Keratinocyte (primary cell): ENCODE data around the gene TEAD2. TPM values are rescaled to one million over a fixed set of nuclear protein-coding genes. Genes with fewer than 3 reads are reported as not detected.

Source experiments
- DNase-seq: peaks from one replicate; pipeline ENCODE4 v3.0.0-alpha.2; 2011; ENCODE audit warnings: low read depth, missing footprints, low spot score
- FAIRE-seq: peaks from 2 replicates; lab custom pipeline; 2011; peaks lifted over from hg19 to GRCh38; lab: Jason Lieb, UNC
- H2AFZ ChIP-seq: 2 replicates; pipeline ENCODE4 v1.6.0; 2012; ENCODE audit warnings: low read length, control low read depth, inconsistent platforms; ENCODE audit not compliant: control insufficient read depth
- H3K27ac ChIP-seq: 2 replicates; pipeline ENCODE4 v1.5.1; 2011; ENCODE audit warnings: low read length; ENCODE audit not compliant: control insufficient read depth, insufficient read depth
- H3K27me3 ChIP-seq: 3 replicates; pipeline ENCODE4 v1.6.0; 2011; ENCODE audit warnings: low read length; ENCODE audit not compliant: control insufficient read depth, insufficient read depth; ENCODE audit errors: extremely low read depth
- H3K36me3 ChIP-seq, 2 experiments: 2 replicates in 1 of 2; 3 replicates in 1 of 2; pipeline ENCODE4 v1.5.1; 2011; ENCODE audit warnings: low read length in 2 of 2, mild to moderate bottlenecking in 1 of 2; ENCODE audit not compliant: control insufficient read depth in 2 of 2, insufficient read depth in 2 of 2; ENCODE audit errors: extremely low read depth in 1 of 2
- H3K4me1 ChIP-seq: 3 replicates; pipeline ENCODE4 v1.5.1; 2011; ENCODE audit warnings: low read length; ENCODE audit not compliant: control insufficient read depth, insufficient read depth; ENCODE audit errors: extremely low read depth
- H3K4me2 ChIP-seq: 3 replicates; pipeline ENCODE4 v1.6.0; 2011; ENCODE audit warnings: low read depth, low read length; ENCODE audit not compliant: control insufficient read depth, insufficient read depth; ENCODE audit errors: extremely low read depth
- H3K4me3 ChIP-seq, 3 experiments: fragments of 200-600 bp in 1 of 3; sonication (generic) in 1 of 3; 2 replicates in 2 of 3; 3 replicates in 1 of 3; pipeline ENCODE4 v1.5.1; 2011 to 2016; ENCODE audit warnings: low read length in 3 of 3, mild to moderate bottlenecking in 3 of 3, control low read depth in 2 of 3, inconsistent platforms in 1 of 3, low read depth in 1 of 3, mixed read lengths in 1 of 3, mixed run types in 1 of 3, moderate library complexity in 1 of 3; ENCODE audit not compliant: control insufficient read depth in 2 of 3, insufficient read depth in 2 of 3; ENCODE audit errors: extremely low read depth in 1 of 3
- H3K79me2 ChIP-seq: 2 replicates; pipeline ENCODE4 v1.6.0; 2012; ENCODE audit warnings: low read length; ENCODE audit not compliant: control insufficient read depth, insufficient read depth
- H3K9ac ChIP-seq: 3 replicates; pipeline ENCODE4 v1.6.0; 2011; ENCODE audit warnings: low read length; ENCODE audit not compliant: control insufficient read depth, insufficient read depth; ENCODE audit errors: extremely low read depth
- H3K9me1 ChIP-seq: 3 replicates; pipeline ENCODE4 v1.6.0; 2011; ENCODE audit warnings: low read length; ENCODE audit not compliant: control insufficient read depth, insufficient read depth; ENCODE audit errors: extremely low read depth
- H3K9me3 ChIP-seq: 2 replicates; pipeline ENCODE4 v1.5.1; 2012; ENCODE audit warnings: low read depth, low read length; ENCODE audit not compliant: control insufficient read depth
- H4K20me1 ChIP-seq: 3 replicates; pipeline ENCODE4 v1.6.0; 2011; ENCODE audit warnings: low read length; ENCODE audit not compliant: control insufficient read depth, insufficient read depth; ENCODE audit errors: extremely low read depth
- EZH2 ChIP-seq: IDR thresholded peaks from one replicate; pipeline ENCODE4 v1.6.1; 2012; ENCODE audit warnings: inconsistent platforms, mild to moderate bottlenecking, low read length, moderate library complexity
- dilution Hi-C: fragments of 300-500 bp; cut with MboI; formaldehyde crosslinking; loops from one replicate; pipeline ENCODE4 v1.7.0; 2020; ENCODE audit warnings: low sequenced_read_pairs; ENCODE audit not compliant: extremely low pct_ligation_motif_present
- polyA plus RNA-seq, 5 experiments: library from polyadenylated mRNA; depleted of rRNA in 3 of 5; stranded (reverse) in 3 of 5; stranded (forward) in 1 of 5; unstranded in 1 of 5; fragments of >200 nt; gene quantifications; 1 replicate in 1 of 5; 2 replicates in 3 of 5; 3 replicates in 1 of 5; pipeline versions ENCODE4 v1.2.1 to v1.2.3, GENCODE V29; 2011 to 2012; ENCODE audit warnings: missing spikeins in 2 of 5, low read depth in 1 of 5, low replicate concordance in 1 of 5
- TF ChIP-seq, protein P1 (sequence below), 3 experiments: IDR thresholded peaks in 1 of 3; conservative IDR thresholded peaks in 1 of 3; optimal IDR thresholded peaks in 1 of 3; 2 replicates in 2 of 3; 3 replicates in 1 of 3; pipeline versions ENCODE3 to v1.5.1; 2011; ENCODE audit warnings: low read length in 3 of 3, mild to moderate bottlenecking in 3 of 3, moderate library complexity in 2 of 3, control low read depth in 1 of 3, inconsistent platforms in 1 of 3; ENCODE audit not compliant: insufficient read depth in 2 of 3; ENCODE audit errors: extremely low read depth in 1 of 3

Gene TEAD2
- polyA plus RNA-seq, 1 donor (not counting 4 experiments of a cell fraction or from before 2014, with no cell fraction given), result 6.4 TPM

DNA sequence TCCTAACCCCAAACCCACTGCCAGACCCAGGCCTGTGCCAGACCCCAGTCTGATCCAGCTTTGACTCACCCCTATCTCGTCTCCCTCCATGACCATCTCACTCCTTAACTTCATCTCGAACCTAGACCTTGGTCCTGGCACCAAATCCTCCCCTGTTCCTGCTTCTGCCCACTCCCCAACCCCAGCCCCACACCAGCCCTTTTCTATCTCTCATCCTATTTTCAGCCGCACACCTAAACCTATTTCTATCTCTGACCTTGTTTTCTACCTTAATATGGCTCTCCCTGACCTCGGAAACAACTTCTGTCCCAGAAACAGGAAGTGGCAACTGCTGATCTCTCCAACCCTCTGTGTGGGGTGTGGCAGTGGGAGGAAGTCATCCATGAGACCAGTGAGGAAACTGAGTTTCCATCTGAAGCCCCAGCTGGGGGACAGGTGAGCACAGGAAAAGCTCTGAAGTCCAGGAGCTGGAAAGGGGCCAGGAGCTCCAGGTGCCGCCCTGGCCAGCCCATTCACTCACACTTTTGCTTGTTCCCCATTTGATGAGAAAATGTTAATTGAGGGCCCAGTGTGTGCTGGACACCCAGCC is 47.3 kb upstream of the TEAD2 start:
- DNase-seq (no peak), FAIRE-seq (no peak)
- TF ChIP-seq, protein P1, sequence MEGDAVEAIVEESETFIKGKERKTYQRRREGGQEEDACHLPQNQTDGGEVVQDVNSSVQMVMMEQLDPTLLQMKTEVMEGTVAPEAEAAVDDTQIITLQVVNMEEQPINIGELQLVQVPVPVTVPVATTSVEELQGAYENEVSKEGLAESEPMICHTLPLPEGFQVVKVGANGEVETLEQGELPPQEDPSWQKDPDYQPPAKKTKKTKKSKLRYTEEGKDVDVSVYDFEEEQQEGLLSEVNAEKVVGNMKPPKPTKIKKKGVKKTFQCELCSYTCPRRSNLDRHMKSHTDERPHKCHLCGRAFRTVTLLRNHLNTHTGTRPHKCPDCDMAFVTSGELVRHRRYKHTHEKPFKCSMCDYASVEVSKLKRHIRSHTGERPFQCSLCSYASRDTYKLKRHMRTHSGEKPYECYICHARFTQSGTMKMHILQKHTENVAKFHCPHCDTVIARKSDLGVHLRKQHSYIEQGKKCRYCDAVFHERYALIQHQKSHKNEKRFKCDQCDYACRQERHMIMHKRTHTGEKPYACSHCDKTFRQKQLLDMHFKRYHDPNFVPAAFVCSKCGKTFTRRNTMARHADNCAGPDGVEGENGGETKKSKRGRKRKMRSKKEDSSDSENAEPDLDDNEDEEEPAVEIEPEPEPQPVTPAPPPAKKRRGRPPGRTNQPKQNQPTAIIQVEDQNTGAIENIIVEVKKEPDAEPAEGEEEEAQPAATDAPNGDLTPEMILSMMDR (optimal IDR thresholded peaks at IDR 0.05 in 1 of 3, IDR thresholded peaks at IDR 0.05 in 1 of 3, conservative IDR thresholded peaks at IDR 0.05 in 1 of 3; ENCODE audit: extremely low read depth in 1 of 3, insufficient read depth in 2 of 3, low read length in 3 of 3), result no peak
- TF ChIP-seq EZH2, result no peak
- Histone ChIP-seq H3K27ac (no peak overlapping the region), H4K20me1 (no peaks in the 10 kb centered on the region), H2AFZ (no peak overlapping the region), H3K79me2 (no peaks in the 10 kb centered on the region), H3K27me3 (no peaks in the 10 kb centered on the region), H3K4me3 (no peak overlapping the region), H3K9me1 (no peaks in the 10 kb centered on the region), H3K4me1 (peaks cover 6% of the 10 kb centered on the region), H3K9ac (no peak overlapping the region), H3K4me2 (no peak overlapping the region), H3K9me3 (no peaks in the 10 kb centered on the region), H3K36me3 (no peaks in the 10 kb centered on the region)
- dilution Hi-C loops, result no loop called here

DNA sequence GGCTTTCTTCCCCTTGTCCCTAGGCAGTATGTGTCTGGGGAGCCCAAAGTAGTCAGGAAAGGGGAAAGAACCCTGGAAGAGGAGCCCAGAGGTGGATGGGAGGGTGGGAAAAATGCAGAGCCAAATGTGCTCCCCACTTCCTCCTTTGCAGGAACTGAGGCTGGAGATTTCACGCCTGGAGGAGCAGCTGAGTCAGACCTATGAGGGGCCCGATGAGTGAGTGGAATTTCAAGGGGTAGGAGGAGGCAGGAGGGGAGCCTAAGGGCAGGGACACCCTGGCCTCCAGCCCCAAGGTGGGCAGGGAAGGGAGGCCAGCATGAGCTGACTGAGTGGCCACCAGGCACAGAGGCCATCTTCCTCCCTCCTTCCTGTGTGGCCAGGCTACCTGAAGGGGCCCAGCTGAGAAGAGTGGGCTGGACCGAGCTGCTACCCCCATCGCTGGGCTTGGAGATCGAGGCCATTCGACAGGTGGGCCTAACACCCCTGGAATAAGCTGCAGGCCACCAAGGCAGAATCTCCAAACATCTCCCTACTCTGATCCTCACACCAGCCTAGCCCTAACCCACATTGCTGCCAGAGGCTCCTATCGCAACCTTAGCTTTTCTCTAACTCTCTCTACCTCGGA is 46.7 kb upstream of the TEAD2 start:
- H3K4me2 ChIP-seq, result no peak overlapping the region
- H3K9ac ChIP-seq, result no peak overlapping the region
- no peak overlapping the region for H3K4me3 ChIP-seq
- TF ChIP-seq, protein P1 (optimal IDR thresholded peaks at IDR 0.05 in 1 of 3, IDR thresholded peaks at IDR 0.05 in 1 of 3, conservative IDR thresholded peaks at IDR 0.05 in 1 of 3; ENCODE audit: extremely low read depth in 1 of 3, insufficient read depth in 2 of 3, low read length in 3 of 3), result no peak
- TF ChIP-seq EZH2, result no peak
- no peaks in the 10 kb centered on the region for H3K9me1 ChIP-seq
- no peaks in the 10 kb centered on the region for H3K36me3 ChIP-seq
- H3K27me3 ChIP-seq, result no peaks in the 10 kb centered on the region
- no peaks in the 10 kb centered on the region for H3K79me2 ChIP-seq
- no peak for FAIRE-seq
- no peaks in the 10 kb centered on the region for H4K20me1 ChIP-seq
- dilution Hi-C loops, result no loop called here
- DNase-seq, result no peak
- peak overlapping the region; percentile 31 for H2AFZ ChIP-seq
- no peak overlapping the region for H3K27ac ChIP-seq
- no peaks in the 10 kb centered on the region for H3K9me3 ChIP-seq
- H3K4me1 ChIP-seq, result peaks cover 6% of the 10 kb centered on the region
